ENCODE data around the gene DTL. TPM values are rescaled to one million over a fixed set of nuclear protein-coding genes. Genes with fewer than 3 reads are reported as not detected.
A peak's percentile ranks its signal among the peaks of the same experiment; 100 is the strongest.
"Not testable (repeated sequence)": the region's sequence is repeated elsewhere in the genome, so short reads cannot be mapped to it uniquely, and the experiment has no call there.

The DTL gene, protein sequence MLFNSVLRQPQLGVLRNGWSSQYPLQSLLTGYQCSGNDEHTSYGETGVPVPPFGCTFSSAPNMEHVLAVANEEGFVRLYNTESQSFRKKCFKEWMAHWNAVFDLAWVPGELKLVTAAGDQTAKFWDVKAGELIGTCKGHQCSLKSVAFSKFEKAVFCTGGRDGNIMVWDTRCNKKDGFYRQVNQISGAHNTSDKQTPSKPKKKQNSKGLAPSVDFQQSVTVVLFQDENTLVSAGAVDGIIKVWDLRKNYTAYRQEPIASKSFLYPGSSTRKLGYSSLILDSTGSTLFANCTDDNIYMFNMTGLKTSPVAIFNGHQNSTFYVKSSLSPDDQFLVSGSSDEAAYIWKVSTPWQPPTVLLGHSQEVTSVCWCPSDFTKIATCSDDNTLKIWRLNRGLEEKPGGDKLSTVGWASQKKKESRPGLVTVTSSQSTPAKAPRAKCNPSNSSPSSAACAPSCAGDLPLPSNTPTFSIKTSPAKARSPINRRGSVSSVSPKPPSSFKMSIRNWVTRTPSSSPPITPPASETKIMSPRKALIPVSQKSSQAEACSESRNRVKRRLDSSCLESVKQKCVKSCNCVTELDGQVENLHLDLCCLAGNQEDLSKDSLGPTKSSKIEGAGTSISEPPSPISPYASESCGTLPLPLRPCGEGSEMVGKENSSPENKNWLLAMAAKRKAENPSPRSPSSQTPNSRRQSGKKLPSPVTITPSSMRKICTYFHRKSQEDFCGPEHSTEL
- 1 to 10 TPM; 1.7 to 4.1 TPM for total RNA-seq
- long read RNA-seq, full-length matches to known transcripts: 2 of 6 reads
- long read RNA-seq, partial matches to known transcripts: 3 of 6 reads
- long read RNA-seq, other reads (novel, unspliced or antisense): 1 of 6 reads

DNA sequence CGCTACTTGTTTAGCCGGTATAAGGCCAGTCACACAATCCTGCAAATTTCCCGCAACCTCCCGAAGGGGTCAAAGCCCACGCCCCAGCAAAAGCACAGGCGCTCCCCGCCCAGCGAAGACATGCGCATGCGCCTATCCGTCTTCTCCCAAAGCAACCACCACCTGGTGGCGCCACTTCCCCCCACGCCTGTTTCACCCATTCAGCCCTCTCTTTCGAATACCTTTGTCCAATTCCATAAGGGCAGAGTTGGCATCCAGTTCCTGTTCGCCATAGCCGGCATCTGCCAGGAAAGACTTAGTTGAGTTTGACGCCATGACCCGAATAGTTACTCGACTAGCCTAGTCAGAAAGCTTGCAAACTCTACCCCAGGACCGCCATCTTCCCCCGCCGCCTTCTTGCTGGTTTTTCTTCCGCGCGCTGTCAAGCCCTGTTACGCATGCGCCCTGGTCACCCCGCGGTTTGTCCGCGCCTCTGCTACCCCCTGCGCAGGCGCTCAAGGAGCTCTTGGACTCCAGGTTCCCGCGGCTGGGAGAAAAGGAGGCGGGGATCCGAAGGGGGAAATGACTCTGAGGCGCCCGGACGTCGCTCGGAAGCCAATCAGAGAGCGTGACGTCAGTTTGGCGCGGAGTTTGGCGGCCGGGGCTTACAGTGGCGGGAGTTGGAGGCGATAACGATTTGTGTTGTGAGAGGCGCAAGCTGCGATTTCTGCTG, at the start of gene DTL, which contains the start of gene INTS7:
Gene DTL, plus strand, starts transcription at position 626 of the 712 bp plus-strand sequence. CDS start 143 bp downstream, outside the sequence.
Gene INTS7, minus strand, starts transcription at position 435 of the 712 bp plus-strand sequence. Its CDS starts 120 bp downstream, at position 315.
- DNase-seq (peak; percentile 98 to 99), ATAC-seq (peak; percentile 92)
- intact Hi-C loops (cut with DNase I, micrococcal nuclease): no loop called here

GRCh38 chr1:211986628-211987254, 48.8 kb upstream of the DTL start:
- DNase-seq: no peak
- intact Hi-C loops (cut with DNase I, micrococcal nuclease): no loop called here
- peak; percentile 72 for ATAC-seq

- ATAC-seq: no peak
- DNase-seq: no peak
- intact Hi-C loops (cut with DNase I, micrococcal nuclease): no loop called here
These were observed 43.9 kb upstream of the DTL start for GRCh38 chr1:211991695-211992094.

DNA sequence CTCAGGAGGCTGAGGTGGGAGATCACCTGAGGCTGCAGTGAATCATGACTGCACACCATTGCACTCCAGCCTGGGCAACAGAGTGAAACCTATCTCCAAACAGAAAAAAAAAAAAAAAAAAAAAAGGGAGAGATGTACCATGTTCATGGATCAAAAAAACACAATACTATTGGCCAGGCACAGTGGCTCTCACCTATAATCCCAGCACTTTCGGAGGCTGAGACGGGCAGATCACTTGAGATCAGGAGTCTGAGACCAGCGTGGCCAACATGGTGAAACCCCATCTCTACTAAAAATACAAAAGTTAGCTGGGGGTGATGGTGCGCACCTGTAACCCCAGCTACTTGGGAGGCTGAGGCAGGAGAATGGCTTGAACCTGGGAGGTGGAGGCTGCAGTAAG, 38.1 kb upstream of the DTL start:
- DNase-seq; intact Hi-C loops (cut with DNase I, micrococcal nuclease); ATAC-seq: not testable (repeated sequence)

- ATAC-seq (no peak), DNase-seq (no peak)
- intact Hi-C loops (cut with DNase I, micrococcal nuclease): no loop called here
These were observed 33.0 kb upstream of the DTL start for GRCh38 chr1:212002536-212002935.

DNA sequence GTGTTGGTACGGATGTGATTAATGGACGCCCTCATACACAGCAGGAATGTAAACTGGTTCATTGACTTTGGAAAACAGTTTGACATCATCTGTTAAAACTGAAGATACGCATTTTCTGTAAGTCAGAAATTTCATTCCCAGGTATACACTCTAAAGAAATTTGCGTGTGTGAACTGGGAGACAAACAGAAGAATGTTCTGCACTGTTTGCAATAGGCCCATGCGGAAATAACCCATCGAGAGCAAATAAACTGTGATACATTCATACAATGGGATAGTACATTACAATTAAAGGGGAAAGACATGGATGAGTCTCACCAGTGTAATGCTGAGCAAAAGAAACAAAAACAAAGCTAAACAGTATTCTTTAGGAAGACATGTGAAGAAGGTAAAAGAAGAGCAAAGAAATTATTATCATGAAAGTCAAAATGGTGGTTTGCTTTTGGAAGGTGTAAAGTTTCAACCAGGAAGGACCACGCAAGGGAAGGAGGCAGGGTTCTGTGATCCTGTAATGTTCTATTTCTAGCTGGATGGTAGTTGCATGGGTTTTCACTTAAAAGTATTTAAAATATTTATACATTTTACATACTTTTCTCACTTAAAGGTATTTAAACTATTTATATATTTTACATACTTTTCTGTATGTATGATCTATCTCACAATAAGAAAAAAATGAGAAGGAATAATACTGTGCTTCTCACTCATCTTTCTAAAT, 30.5 kb upstream of the DTL start:
- no peak for ATAC-seq
- DNase-seq: no peak
- intact Hi-C loops (cut with DNase I, micrococcal nuclease): no loop called here

GRCh38 chr1:212007178-212007577, 28.4 kb upstream of the DTL start:
- no peak for DNase-seq
- ATAC-seq: no peak
- intact Hi-C loops (cut with DNase I, micrococcal nuclease): no loop called here

- intact Hi-C loops (cut with DNase I, micrococcal nuclease): no loop called here
- no peak for DNase-seq
- ATAC-seq: no peak
These were observed 27.7 kb upstream of the DTL start for GRCh38 chr1:212007886-212008285.

GRCh38 chr1:212009561-212009960, 26.0 kb upstream of the DTL start:
- DNase-seq (no peak), ATAC-seq (no peak)
- intact Hi-C loops (cut with DNase I, micrococcal nuclease): no loop called here

DNA sequence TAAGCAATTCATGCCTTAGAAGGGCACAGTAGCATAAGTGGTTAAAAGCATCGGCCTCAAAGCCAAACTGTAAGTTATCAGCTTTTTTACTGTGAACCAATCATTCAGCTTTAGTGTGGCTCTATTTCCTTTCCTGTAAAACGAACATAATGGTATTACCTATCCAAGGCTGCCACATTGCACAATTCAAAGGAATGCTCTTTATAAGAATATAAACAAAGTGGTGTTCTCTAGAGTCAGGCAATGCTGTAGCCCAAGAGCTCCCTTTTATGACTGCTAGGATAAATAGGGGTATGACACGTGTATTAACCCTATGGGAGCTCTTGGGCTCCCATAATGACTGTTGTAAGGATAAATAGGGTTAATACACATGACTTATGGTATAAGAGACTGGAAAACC, 25.5 kb upstream of the DTL start:
- DNase-seq: no peak
- intact Hi-C loops (cut with DNase I, micrococcal nuclease): no loop called here
- ATAC-seq: no peak

DNA sequence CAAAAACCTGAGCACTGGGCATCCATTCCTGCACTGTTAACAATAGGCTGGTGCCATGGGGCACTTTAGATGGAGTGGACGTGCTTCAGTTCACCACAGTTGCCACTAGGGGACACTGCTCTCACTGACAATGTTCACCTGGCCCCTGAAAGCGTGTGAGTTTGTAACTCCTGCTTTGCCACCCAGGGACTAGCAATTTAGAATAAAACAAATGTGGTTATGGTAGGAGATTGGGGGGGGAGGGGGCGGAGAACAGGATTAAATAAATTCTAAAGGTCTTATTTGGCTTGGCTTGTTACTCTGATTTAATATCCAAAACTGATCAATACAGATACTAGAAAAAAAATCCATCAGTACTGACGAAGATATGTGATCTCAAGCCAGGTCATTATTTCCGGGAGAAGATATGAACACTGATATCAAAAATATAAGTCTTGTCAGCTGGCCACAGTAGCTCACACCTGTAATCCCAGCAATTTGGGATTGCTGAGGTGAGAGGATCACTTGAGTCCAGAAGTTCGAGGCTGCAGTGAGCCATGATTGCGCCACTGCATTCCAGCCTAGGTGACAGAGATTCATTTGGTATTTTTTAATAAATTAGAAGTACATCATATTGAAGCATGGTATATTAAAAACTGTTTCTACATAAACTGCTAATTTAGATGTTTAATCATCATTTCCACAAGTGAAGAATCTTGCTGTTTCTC, 23.4 kb upstream of the DTL start:
- ATAC-seq: peak; percentile 96
- intact Hi-C loops (cut with DNase I, micrococcal nuclease): no loop called here
- DNase-seq: peak; percentile 50 to 65

GRCh38 chr1:212013672-212014071, 21.9 kb upstream of the DTL start:
- DNase-seq (no peak), ATAC-seq (no peak)
- intact Hi-C loops (cut with DNase I, micrococcal nuclease): no loop called here

GRCh38 chr1:212020975-212021374, 14.6 kb upstream of the DTL start:
- ATAC-seq (no peak), DNase-seq (no peak)
- intact Hi-C loops (cut with DNase I, micrococcal nuclease): no loop called here

DNA sequence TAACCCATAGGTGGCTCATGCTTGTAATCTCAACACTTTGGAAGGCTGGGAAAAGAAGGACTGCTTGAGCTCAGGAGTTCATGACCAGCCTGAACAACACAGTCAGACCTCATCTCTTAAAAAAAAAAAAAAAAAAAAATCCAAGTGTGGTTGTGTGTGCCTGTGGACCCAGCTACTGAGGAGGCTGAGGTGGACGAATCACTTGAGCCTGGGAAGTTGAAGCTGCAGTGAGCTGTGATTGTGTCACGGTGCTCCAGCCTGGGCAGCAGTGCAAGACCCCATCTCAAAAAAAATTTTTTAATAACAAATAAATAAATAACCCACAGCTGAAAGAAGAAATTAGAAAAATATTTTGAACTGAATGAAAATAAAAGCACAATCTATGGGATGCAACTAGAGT, 14.0 kb upstream of the DTL start:
- ATAC-seq: no peak
- intact Hi-C loops (cut with DNase I, micrococcal nuclease): no loop called here
- DNase-seq: no peak

DNA sequence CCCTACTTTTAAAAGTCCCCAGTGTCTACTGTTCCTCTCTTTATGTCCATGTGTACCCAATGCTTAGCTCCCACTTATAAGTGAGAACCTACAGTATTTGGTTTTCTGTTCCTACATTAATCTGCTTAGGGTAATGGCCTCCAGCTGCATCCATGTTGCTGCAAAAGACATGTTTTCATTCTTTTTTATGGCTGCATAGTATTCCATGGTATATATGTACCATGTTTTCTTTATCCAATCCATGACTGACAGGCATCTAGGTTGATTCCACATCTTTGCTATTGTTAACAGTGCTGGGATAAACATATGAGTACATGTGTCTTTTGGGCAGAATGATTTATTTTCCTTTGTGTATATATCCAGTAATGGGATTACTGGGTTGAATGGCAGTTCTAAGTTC, 12.6 kb upstream of the DTL start:
- DNase-seq; ATAC-seq; intact Hi-C loops (cut with DNase I, micrococcal nuclease): not testable (repeated sequence)

GRCh38 chr1:212024469-212025149, 10.9 kb upstream of the DTL start:
- ATAC-seq (no peak), DNase-seq (no peak)
- intact Hi-C loops (cut with DNase I, micrococcal nuclease): no loop called here

DNA sequence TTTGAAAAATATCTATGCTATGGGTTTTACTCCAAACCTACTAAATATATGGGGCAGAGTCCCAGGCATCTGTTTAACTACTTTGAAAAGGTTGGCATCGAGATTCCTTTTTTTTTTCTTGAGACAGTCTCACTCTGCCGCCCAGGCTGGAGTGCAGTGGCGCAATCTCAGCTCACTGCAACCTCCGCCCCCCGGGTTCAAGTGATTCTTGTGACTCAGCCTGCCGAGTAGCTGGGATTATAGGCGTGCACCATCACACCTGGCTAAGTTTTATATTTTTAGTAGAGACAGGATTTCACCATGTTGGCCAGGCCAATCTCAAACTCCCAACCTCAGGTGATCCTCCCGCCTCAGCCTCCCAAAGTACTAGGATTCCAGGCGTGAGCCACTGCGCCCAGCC, 7.8 kb upstream of the DTL start:
- DNase-seq; intact Hi-C loops (cut with DNase I, micrococcal nuclease): not testable (repeated sequence)
- ATAC-seq: peak; percentile 19

All from left colon (tissue), 2 donors.